NCI-H187 treated with DMSO at 0.1 percent for 48 hours (cell line): ENCODE data around the gene CAMK2G.
"Not testable (repeated sequence)": the region's sequence is repeated elsewhere in the genome, so short reads cannot be mapped to it uniquely, and the experiment has no call there.

Experiments used
- DNase-seq: peaks from one replicate; lab custom pipeline; 2025; lab: John Stamatoyannopoulos, UW

The CAMK2G gene

DNA sequence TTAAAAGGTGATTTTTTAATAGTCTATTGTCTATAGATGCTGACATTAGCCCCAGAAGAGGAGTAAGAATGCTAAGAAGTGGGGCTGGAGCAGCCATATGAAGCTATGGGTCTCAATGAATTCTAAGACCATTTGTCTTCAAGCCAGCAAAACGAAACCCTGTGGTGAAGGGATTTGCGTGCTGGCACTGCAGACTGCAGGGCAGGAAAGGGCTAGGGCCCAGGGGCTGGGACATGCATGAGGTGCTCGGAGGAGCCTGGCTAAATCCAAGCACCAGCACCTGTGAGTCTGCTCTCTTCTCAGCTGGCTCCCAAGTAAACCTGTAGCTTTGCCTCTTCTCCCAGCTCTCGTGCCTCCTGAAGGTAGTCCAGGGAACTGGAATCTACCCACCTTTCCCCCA lies 61.7 kb downstream of the CAMK2G start:
- DNase-seq = no peak

DNA sequence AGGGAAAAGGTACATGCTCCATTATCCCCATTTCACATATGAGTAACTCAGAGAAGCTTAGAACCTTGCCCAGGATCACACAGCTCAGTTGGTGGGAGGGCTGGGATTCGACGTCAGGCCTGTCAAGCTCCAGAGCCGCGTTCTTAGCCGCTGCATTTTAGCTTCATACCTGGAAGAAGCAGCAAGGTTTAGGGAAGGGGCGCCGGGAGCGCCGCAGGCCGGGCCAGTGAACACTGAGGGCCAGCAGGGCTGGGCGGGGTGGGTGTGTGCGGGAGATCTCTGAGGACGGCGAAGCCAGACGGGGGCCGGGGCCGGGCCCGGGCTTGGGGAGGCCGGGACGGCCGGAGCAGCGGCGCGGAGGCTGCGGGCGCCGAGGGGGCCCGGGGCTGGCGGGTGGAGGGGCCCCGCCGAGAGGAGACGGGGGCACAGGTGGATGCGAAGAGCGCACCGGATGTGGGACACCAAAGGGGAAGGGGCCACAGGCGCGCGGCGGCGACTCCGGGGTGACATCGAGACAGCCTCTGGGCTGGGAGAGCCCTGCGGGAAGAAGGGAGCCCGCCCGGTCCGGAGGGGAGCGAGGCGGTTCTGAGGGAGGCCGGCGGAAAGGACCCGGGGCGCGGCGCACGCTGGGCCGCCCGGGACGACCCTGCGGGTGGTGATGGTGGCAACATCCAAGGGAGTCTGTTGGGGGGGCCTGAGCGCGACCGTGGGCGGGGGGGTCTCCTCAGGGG lies 63.5 kb downstream of the CAMK2G start:
- no peak for DNase-seq

DNA sequence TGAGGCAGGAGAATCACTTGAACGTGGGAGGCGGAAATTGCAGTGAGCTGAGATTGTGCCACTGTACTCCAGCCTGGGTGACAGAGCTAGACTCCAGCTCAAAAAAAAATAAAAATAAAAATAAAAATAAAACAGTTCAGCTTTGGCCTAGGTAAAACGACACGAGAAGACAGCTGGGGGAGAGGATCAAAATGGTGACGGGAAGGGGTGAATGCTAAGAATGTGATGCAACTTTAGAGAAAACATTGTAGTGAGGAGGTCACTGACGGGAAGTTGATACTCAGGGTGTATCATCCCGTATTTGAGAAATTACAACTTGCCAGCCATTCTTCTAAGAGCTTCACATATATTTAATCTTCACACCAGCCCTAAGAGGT lies 64.0 kb downstream of the CAMK2G start:
- no peak for DNase-seq

DNA sequence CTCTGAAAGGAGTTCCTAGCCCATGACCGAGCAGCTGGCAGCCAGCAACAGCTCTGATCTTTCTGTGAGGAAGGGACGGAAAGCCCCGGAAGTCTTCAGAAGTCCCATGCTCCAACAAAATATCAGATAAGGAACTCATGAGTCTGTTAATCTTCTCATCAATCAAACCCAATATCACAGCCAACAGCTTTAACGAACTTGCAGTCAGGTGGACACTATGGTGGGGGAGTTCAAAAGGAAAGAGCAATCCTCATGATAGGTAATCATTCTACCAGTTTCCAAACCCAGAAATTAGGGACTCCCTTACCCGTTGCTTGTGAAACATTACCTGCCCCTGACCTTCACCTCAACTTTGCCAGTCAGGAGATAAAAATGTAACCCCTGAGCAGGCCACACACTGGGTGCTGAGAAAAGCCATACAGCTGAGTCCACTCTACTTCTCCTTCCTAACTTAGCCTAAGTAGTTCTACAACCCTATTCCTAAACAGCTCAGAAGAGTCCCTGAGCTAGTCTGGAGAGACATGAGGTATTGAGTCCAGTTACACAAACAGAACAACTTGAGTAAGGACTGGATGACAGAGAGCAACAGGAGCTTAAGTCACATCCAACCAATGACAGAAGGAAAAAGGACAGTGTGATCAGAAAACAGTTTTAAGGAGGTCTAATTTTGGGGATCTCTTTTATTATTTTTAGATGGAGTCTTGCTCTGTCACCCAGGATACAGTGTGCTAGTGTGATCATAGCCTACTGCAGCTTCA lies 65.1 kb downstream of the CAMK2G start:
- no peak for DNase-seq

DNA sequence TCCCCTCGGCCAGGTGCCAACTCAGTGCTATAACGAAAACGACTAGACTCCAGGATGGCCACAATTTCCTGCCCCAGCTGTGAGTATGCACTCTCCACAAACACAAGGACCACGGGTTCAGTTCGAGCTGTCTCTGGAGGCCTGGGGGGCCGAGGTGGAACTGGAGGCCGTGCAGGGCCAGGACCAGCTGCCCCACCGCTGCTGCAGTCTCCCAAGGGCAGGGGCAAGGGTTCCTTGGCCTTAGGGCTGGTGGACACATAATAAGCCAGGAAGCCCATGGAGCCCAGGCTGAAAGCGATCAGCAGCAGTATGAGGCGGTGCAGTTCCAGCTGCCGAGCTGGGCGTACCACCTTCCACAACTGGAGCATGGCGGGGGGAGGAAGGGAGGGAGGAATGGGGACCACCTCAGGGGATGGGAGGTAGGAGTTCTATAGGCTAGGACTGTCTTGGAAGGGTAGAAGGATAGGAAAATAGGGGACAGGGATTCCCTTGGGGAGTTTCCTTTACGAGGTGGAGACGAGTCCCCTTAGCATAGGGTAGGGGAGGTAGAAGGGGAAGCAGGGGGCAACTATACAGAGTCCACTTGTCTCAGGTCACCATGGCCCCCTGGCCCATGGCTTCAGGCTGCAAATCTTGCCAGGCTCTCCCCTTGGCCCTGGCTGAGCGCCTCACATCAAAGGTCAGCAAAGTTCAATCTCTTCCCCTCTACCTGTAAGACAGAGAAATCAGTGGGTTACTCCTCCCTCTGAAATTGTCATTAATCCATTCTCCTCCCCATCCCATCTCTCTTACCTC lies 66.1 kb downstream of the CAMK2G start:
- no peak for DNase-seq

DNA sequence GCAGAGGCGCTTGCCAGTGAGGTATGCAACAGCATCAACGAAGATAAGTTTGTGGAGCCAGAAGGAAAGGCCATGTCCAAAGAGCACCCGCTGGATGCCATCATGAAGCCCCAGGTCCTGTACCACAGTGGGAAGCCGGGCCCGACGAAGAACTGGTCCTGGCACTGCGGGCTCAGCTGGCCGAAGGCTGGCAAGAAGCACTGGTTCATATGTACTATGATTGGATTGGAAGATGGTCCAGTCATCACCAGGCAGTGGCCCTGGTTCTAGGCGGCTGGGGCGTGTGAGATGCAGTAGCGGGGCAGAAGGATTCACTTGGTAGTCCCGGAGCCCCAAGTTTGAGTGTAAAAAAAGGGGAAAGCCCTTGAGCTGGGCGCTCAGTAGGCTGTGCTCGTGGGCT lies 66.9 kb downstream of the CAMK2G start:
- no peak for DNase-seq

DNA sequence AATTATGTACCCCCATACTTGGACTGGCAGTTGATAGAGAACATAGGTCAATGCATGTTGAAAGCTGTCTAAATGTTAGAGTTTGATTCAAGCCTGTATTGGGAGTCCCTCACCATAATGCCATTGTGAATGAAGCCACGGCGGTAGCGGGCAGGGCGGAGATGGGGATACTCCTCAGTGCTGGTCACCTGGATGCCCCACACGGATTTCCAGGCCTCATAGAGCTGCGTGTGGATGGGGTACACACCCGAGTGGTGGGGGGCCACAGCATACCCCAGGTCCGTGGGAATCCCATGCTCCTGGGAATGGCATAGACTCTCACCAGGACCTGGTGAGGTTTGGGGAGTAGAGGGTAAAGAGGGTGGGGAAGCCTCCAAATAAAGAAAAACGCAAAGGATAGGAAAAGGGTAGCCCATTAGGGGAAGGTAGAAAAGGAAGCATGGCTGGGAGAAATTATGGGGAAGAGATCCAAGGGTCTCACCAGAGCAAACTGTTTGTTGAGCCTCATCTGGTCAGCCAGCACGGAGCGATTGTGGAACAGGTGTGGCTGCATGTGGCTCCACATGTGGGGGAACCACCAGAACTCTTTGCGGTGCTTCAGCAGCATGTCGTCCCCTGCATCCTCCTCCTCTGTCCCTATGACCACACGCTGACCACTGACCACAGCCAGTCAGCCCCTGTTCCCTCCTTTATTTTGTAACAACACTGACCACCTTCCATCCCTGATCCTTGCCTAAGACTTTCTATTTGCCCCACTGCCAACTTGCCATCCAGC lies 68.0 kb downstream of the CAMK2G start:
- no peak for DNase-seq

DNA sequence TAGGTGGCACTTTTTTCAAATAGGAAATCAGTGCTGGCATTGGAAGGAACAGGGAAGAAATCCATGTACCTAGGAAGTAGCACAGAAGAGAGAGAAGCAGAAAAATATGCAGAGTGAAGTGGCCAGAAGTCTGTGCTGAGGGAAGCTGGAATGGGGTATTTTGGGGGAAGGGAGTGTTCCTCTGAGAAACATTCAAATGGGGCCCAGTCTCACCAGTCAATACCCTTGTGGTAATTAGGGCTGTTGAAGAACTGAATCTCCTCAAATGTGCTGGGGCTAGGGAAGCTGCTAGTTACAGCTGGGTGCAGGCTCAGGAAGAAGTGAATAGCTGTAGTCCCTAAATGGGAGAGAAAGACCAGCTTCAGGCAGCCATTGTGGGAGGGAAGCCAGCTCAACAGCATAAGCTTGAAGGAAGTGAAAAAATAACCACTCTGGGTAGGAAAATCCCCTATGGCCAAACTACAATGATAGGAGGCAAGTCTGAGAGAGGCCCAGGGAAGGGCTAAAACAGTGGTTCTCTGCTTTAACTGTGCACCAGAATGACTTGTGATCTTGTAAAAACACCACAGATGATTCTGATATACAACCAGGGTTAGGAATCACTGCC lies 70.6 kb downstream of the CAMK2G start:
- no peak for DNase-seq

DNA sequence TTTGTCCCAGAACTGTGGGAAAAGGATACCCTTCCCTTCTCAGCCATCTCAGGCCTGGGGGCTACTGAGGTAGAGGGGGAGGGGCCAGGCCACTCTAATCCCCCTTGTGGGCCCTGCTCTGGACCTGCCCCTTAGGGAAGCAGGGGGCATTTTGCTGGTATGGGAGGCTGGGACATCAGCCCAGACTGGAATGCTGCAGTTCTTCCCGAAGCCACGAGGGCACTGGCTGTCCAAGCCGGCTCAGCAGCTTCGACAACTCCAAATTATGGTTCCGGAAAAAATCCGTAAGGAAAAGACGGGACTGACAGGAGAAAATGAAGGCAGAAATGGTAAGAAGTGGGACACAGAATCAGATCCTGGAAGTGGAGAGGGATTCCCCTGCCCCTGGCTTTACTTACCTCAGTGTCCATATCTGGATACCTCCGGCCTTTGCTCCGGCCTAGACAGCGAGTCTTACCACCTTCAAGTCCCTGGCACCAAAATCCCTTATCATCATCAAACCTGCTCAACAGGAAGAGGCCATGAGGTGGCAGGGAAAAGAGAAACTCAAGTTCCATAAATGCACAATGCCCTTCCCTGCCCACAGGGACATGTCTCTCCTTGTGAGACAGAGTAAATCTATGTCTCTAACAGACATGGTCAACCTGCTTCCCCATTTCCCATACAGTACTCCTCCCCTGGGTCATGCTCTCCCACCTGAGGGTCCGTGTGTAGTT lies 71.9 kb downstream of the CAMK2G start:
- DNase-seq = no peak

DNA sequence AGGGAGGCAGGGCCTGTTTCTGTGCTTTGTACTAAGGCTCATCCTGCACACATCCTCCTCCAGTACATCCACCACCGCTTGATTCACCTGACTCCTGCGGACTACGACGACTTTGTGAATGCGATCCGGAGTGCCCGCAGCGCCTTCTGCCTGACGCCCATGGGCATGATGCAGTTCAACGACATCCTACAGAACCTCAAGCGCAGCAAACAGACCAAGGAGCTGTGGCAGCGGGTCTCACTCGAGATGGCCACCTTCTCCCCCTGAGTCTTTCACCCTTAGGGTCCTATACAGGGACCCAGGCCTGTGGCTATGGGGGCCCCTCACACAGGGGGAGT lies 73.1 kb downstream of the CAMK2G start:
- no peak for DNase-seq

DNA sequence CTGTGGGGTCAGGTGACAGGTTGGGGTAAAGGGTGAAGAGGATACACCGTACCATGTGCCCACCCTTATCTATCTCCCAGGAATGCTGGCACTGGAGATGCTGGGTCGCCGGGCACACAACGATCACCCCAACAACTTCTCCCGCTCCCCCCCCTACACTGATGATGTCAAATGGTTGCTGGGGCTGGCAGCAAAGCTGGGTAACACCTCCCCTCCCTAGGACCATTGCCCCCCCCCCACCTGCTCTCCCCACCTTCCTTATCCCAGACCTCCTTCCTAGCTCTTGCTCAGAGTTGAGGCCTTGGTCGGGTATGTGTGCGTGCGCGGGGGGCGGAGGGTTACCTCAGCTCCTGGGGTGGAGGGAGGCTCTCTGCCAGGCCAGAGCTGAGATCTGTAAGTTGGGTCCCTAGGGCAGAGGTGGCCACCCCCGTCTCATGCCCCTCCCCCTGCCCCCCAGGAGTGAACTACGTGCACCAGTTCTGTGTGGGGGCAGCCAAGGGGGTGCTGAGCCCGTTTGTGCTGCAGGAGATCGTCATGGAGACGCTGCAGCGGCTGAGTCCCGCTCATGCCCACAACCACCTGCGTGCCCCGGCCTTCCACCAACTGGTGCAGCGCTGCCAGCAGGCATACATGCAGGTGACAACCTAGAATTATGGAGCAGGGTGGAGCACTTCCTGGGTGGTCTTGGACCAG lies 73.6 kb downstream of the CAMK2G start:
- DNase-seq = no peak

DNA sequence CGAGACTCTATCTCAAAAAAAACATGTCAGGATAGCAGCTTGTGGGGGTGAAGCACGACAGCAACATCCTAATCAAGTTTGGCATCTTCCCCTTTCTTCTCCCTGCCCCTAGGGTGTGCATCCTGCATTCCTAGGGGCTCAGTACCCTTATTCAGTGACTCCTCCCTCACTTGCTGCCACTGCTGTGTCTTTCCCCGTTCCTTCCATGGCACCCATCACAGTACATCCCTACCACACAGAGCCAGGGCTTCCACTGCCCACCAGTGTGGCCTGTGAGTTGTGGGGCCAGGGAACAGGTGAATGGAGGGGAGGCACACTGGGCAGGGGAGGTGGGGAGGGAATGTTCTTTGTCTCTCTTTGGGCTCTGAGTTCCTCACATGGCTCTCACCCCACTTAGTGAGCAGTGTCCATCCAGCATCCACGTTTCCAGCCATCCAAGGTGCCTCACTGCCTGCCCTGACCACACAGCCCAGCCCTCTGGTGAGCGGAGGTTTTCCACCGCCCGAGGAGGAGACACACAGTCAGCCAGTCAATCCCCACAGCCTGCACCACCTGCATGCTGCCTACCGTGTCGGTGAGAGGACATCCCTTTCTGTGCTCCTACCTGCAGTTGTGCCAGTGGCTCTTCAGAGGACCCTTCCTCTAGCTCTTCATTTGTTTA lies 74.3 kb downstream of the CAMK2G start:
- no peak for DNase-seq

DNA sequence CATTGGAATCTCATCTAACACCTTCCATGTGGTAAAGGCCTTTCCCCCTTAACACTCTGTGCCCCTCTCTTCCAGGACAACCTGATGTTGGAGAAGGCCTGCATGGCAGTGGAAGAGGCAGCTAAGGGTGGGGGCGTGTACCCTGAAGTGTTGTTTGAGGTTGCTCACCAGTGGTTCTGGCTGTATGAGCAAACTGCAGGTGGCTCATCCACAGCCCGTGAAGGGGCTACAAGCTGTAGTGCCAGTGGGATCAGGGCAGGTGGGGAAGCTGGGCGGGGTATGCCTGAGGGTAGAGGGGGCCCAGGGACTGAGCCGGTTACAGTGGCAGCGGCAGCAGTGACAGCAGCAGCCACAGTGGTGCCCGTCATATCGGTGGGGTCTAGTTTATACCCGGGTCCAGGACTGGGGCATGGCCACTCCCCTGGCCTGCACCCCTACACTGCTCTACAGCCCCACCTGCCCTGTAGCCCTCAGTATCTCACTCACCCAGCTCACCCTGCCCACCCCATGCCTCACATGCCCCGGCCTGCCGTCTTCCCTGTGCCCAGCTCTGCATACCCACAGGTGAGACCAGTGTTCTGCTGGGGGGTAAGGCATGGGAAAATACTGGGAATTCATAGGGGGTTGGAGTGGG lies 75.3 kb downstream of the CAMK2G start:
- DNase-seq = no peak

DNA sequence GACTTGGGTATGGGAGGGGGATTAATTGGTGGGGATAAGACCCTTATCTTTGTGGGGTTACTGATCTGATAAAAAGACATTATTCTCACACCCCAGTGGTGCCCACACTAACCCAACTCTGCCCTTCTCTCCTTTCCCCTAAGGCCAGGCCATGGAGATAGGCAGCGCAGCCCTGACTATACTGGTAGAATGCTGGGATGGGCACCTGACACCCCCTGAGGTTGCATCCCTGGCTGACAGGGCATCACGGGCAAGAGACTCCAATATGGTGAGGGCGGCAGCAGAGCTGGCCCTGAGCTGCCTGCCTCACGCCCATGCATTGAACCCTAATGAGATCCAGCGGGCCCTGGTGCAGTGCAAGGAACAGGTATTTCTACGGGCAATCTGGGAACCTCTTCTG lies 76.3 kb downstream of the CAMK2G start:
- DNase-seq = no peak

DNA sequence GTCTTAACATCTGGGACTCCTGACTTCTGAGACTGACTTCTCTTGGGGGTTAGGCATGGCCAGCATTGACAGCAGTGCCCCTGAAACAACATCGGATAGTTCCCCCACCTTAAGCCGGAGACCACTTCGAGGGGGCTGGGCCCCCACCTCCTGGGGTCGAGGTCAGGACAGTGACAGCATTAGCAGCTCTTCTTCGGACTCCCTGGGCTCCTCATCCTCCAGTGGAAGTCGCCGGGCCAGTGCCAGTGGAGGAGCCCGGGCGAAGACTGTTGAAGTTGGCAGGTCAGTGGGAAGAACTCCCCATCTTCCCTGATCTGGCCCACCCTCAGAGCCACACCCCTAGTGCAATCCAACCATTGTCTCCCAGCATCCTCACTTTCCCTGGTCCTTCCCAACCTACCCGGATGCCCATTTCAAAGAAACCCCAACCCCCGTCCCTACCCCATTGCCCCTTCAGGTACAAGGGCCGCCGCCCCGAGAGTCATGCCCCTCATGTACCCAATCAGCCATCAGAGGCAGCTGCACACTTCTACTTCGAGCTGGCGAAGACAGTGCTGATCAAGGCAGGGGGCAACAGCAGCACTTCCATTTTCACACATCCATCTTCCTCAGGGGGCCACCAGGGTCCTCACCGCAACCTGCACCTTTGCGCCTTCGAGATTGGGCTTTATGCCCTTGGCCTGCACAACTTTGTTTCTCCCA lies 76.9 kb downstream of the CAMK2G start:
- no peak for DNase-seq

DNA sequence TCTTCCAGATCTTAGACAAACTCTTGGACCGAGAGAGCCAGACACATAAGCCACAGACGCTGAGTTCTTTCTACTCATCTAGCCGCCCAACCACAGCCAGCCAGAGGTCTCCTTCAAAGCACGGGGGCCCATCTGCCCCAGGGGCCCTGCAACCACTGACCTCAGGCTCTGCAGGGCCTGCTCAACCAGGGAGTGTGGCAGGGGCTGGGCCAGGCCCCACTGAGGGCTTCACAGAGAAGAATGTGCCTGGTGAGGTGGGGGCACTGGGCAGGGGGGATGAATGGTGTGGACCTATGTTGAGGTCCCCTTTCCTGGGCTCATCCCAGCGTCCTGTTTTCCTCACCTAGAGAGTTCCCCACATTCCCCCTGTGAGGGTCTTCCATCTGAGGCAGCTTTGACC lies 77.6 kb downstream of the CAMK2G start:
- no peak for DNase-seq

DNA sequence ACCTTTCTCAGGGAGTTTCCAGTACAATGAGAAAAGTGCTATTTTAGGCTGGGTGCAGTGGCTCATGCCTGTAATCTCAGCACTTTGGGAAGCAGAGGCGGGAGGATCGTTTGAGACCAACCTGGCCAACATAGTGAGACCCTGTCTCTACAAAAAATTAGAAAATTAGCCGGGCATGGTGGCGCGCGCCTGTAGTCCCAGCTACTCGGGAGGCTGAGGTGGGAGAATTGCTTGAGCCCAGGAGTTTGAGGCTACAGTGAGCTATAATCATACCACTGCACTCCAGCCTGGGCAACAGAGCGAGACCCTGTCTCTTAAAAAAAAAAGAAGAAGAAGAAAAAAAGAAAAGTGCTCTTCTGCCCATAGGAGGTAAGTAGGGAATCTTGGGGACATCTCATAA lies 78.3 kb downstream of the CAMK2G start:
- not testable (repeated sequence) for DNase-seq

DNA sequence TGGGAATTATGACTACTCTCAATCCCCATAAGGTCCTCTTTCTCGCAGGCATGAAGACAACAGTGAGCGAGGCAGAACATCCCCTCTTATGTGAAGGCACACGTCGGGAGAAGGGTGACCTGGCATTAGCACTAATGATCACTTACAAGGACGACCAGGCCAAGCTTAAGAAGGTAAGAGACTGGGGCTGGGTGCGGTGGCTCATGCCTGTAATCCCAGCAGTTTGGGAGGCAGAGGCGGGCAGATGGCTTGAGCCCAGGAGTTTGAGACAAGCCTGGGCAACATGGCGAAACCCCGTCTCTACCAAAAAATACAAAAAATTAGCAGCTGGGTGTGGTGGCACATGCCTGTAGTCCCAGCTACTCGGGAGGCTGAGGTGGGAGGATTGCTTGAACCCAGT lies 78.9 kb downstream of the CAMK2G start:
- not testable (repeated sequence) for DNase-seq

DNA sequence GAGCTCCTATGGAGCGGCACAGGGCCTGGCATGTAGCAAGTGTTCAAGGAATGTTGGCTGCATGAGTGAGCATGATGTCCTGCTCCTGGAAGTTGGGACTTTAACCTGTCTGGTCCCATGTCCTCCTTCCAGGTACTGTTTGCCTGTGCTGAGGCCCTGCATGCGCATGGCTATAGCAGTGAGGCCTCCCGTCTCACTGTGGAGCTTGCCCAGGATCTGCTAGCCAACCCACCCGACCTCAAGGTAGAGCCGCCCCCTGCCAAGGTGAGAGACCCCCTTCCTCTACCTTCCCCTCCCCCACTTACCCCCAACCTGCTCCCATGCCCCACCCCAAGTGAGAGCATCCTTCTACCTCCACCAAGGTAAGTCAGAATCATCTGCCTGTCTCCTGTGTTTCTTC lies 80.9 kb downstream of the CAMK2G start:
- DNase-seq = no peak
